Measurements from ENCODE around the gene AKAP5. TPM values are rescaled to one million over a fixed set of nuclear protein-coding genes. Genes with fewer than 3 reads are reported as not detected.
"Not testable (repeated sequence)": the region's sequence is repeated elsewhere in the genome, so short reads cannot be mapped to it uniquely, and the experiment has no call there.

Gene AKAP5
- polyA plus RNA-seq, 6 donors from 2014 or later, result 0.13 to 0.53 (median 0.31) TPM; not detected in 1

DNA sequence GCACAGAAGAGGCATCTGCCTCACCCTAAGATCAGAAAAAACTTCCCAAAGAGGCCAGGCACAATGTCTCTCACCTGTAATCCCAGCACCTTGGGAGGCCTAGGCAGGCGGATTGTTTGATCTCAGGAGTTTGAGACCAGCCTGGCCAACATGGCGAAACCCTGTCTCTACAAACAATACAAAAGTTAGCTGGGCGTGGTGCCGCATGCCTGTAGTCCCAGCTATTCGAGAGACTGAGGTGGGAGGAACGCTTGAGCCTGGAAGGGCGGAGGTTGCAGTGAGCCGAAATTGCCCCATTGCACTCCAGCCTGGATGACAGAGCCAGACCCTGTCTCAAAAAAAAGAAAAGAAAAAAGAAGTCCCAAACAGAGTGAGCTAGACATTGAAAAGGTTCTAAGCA is 43.7 kb downstream of the AKAP5 start:
- Mint-ChIP-seq H3K36me3 (no peaks in the 10 kb centered on the region), H3K4me3 (peak overlapping the region in 2 of 8 donors; percentile 9 to 16), H3K4me1 (peaks cover 71 to 75% (median 73%) of the 10 kb centered on the region in 3 donors), H3K27ac (peak overlapping the region; percentile 24 to 99 (median 68)), H3K9me3 (no peaks in the 10 kb centered on the region), H3K27me3 (peaks cover 0 to 1% (median 0%) of the 10 kb centered on the region in 3 donors)
- DNase-seq (no peak), ATAC-seq (ENCODE audit: low read depth in 2 of 2) (no peak)

DNA sequence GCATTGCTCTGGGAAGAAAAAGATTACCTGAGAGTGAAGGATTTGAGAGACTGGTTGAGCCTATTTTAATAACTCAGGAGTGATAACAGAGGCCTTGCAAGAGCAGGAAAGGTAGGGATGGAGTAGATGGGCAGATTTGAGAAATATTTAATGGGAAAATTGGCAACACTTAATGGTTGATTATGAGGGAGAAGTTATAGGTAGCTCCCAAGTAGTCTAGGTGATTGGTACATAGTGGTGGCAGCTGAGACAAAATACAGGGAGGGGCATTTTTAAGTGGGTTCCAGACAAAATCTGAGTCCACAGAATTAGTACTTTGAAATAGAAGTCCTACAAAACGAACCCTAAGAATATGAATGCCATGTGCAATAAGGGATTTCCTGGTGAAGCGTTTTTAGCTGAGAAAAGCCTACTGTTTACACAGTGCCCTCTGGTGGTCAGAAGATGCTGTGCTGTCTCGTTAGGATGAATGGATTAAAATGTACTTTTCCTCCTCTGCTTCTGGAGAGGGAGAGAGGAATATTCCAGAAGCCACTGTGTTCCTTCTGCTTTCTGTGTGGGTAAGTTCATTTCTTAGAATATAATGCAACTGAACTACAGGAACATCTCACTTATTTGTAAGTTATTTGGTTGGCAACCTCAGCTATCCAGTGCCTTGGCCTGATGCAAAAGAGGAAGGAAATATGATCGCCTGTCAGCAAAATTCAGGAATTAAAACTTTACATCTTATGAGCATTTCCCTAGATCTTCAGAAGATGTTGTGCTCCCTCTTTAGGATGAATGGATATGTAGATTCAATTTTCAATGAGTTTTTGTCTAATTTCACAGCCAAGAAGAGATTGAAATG is 45.7 kb downstream of the AKAP5 start:
- peaks cover 64 to 71% (median 69%) of the 10 kb centered on the region in 3 donors for H3K4me1 Mint-ChIP-seq
- DNase-seq (peak; percentile 62), ATAC-seq (ENCODE audit: low read depth in 2 of 2) (peak; percentile 49 to 53)
- H3K27ac Mint-ChIP-seq, result peak overlapping the region; percentile 56 to 99 (median 76)
- H3K27me3 Mint-ChIP-seq, result no peaks in the 10 kb centered on the region
- no peaks in the 10 kb centered on the region for H3K9me3 Mint-ChIP-seq
- H3K36me3 Mint-ChIP-seq, result no peaks in the 10 kb centered on the region
- peak overlapping the region in 5 of 8 donors; percentile 19 to 73 (median 45) for H3K4me3 Mint-ChIP-seq

DNA sequence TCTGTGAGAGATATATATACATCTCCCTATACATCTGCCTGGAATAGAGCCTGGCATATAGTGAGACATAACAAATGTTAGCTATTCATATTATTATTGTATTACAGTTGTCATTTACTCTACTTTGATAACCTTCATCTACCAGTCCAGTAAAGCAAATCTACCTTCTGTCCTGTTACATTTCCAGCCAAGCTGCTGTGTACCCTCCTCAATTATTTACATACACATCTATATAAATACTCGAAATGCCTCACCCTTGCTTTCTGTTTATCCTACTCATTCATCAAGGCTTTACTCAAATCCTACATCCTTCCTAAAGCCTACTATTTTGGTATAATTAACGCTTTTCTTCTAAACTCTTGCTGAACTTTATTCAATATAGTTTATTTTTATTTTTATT is 48.0 kb downstream of the AKAP5 start:
- Mint-ChIP-seq H3K27me3 (no peaks in the 10 kb centered on the region), H3K9me3 (no peaks in the 10 kb centered on the region), H3K27ac (no peak overlapping the region), H3K36me3 (no peaks in the 10 kb centered on the region), H3K4me1 (peaks cover 54 to 67% (median 62%) of the 10 kb centered on the region in 3 donors), H3K4me3 (no peak overlapping the region)
- DNase-seq, result no peak
- no peak for ATAC-seq (ENCODE audit: low read depth in 2 of 2)

DNA sequence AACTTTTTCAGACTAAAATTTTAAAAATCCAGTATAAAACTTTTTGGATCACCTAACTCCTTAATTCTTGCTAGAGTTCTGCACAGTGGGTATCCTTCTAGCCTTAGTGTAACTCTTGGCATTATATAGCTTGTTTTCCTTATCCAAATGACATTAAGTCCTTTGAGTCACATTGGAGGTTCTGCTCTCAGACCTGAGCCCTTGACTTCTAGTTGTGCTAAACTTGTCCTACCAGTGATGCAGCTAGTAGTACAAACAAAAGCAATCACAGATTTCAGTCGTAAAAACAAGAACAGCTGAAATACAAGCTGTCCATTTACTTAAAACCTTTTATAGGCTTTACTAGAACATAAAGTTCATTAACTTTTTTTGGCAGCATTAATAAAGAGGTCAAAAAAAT is 49.8 kb downstream of the AKAP5 start:
- Mint-ChIP-seq H3K4me3 (no peak overlapping the region), H3K27me3 (no peaks in the 10 kb centered on the region), H3K4me1 (peaks cover 41 to 57% (median 51%) of the 10 kb centered on the region in 3 donors), H3K36me3 (no peaks in the 10 kb centered on the region), H3K27ac (no peak overlapping the region), H3K9me3 (no peaks in the 10 kb centered on the region)
- DNase-seq (no peak), ATAC-seq (ENCODE audit: low read depth in 2 of 2) (no peak)

DNA sequence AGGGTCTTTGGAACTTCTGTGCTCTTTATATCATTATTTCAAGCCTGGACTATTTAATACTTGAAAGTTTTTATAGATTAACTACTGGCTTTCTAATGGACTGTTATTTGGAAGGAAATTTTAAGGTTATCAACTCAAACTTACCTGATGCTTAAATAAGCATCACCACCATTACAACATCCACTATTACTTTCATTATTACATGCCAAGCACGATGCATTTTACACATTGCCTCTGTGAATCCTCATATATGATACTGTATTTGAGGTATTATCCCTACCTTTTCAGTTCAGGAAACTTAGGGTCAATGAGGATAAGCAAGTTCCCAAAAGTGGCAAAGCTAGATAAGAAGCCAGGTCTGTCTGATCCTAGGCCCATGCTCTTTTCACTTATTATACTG is 51.7 kb downstream of the AKAP5 start:
- Mint-ChIP-seq H3K9me3 (no peaks in the 10 kb centered on the region), H3K27ac (peak overlapping the region in 2 of 6 donors; percentile 27 to 58), H3K27me3 (no peaks in the 10 kb centered on the region), H3K4me3 (peak overlapping the region in 1 of 8 donors; percentile 20), H3K4me1 (peaks cover 25 to 46% (median 35%) of the 10 kb centered on the region in 3 donors), H3K36me3 (no peaks in the 10 kb centered on the region)
- ATAC-seq (ENCODE audit: low read depth in 2 of 2) (no peak), DNase-seq (no peak)

DNA sequence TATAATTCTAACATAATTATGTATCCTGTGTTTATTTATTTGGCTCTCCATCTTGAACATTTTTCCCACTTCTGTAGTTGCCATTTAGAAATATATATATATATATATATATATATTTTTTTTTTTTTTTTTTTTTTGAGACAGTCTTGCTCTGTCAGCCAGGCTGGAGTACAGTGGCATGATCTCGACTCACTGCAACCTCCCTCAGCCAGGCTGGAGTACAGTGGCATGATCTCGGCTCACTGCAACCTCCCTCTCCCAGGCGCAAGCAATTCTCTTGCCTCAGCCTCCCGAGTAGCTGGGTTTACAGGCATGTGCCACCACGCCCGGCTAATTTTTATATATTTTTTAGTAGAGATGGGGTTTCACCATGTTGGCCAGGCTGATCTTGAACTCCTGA is 52.4 kb downstream of the AKAP5 start:
- H3K9me3 Mint-ChIP-seq; H3K36me3 Mint-ChIP-seq; H3K27me3 Mint-ChIP-seq; ATAC-seq (ENCODE audit: low read depth in 2 of 2); H3K4me3 Mint-ChIP-seq; DNase-seq; H3K27ac Mint-ChIP-seq: not testable (repeated sequence)
- peaks cover 22 to 46% (median 35%) of the 10 kb centered on the region in 3 donors for H3K4me1 Mint-ChIP-seq

DNA sequence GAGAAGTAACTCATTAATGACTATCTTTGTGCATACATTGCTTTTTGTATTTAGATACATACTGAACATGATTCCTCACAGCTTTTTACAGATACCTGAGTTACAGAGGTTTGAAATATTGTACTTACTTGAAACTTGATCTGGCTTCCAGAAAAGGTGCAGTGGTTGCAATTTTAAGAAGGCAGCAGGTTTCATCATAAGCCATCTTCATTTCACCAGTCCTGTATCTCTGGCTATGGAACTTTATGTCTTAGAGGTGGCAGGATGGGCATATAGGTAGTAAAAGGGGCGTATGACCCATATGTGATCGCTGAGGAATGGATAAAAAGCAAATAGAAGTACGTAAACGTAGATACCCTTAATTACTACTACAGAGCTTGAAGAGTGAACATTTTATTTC is 52.9 kb downstream of the AKAP5 start:
- no peak overlapping the region for H3K4me3 Mint-ChIP-seq
- no peak for ATAC-seq (ENCODE audit: low read depth in 2 of 2)
- no peaks in the 10 kb centered on the region for H3K9me3 Mint-ChIP-seq
- H3K4me1 Mint-ChIP-seq, result peaks cover 21 to 46% (median 34%) of the 10 kb centered on the region in 3 donors
- H3K27me3 Mint-ChIP-seq, result no peaks in the 10 kb centered on the region
- no peak overlapping the region for H3K27ac Mint-ChIP-seq
- no peak for DNase-seq
- H3K36me3 Mint-ChIP-seq, result no peaks in the 10 kb centered on the region

DNA sequence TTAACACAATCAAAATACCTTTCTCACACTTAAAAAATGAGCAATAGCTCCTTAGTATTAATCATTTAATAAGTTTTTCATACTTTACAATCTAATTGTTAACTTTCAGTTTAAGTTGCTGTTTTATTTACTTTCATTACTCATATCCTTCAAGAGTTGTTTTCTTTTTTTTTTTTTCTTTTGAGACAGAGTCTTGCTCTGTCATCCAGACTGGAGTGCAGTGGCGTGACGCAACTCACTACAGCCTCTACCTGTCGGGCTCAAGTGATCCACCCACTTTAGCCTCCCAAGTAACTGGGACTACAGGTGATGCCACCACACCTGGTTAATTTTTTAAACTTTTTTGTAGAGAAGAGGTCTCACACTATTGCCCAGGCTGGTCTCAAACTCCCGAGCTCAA is 55.4 kb downstream of the AKAP5 start:
- Mint-ChIP-seq H3K27ac (peak overlapping the region in 2 of 6 donors; percentile 49 to 90), H3K4me1 (peaks cover 13 to 35% (median 23%) of the 10 kb centered on the region in 3 donors), H3K36me3 (peaks cover 0 to 5% of the 10 kb centered on the region in 2 donors), H3K4me3 (no peak overlapping the region), H3K9me3 (no peaks in the 10 kb centered on the region), H3K27me3 (no peaks in the 10 kb centered on the region)
- DNase-seq, result no peak
- ATAC-seq (ENCODE audit: low read depth in 2 of 2), result no peak

DNA sequence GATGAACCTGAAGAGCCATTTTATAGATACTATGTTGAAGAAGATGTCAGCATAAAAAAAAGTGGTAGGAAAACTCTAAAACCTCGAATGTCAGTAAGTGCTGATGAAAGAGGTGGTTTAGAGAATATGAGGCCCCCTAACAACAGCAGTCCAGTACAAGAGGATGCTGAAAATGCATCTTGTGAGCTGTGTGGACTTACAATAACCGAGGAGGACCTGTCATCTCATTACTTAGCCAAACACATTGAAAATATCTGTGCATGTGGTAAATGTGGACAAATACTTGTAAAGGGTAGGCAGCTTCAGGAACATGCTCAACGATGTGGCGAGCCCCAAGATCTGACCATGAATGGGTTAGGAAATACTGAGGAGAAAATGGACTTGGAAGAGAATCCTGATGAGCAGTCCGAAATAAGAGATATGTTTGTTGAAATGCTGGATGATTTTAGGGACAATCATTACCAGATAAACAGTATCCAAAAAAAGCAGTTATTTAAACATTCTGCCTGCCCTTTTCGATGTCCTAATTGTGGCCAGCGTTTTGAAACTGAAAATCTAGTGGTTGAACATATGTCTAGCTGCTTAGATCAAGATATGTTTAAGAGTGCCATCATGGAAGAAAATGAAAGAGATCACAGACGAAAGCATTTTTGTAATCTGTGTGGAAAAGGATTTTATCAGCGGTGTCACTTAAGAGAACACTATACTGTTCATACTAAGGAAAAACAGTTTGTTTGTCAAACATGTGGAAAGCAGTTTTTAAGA is 57.5 kb downstream of the AKAP5 start:
- H3K27me3 Mint-ChIP-seq, result no peaks in the 10 kb centered on the region
- peaks cover 0 to 5% of the 10 kb centered on the region in 2 donors for H3K36me3 Mint-ChIP-seq
- ATAC-seq (ENCODE audit: low read depth in 2 of 2), result no peak
- peaks cover 4 to 22% (median 10%) of the 10 kb centered on the region in 3 donors for H3K4me1 Mint-ChIP-seq
- H3K9me3 Mint-ChIP-seq, result no peaks in the 10 kb centered on the region
- H3K4me3 Mint-ChIP-seq, result no peak overlapping the region
- DNase-seq, result no peak
- H3K27ac Mint-ChIP-seq, result no peak overlapping the region

Other genes with a start within 250 kb of the AKAP5 start
- gene ESR2, start 171.1 kb upstream of the AKAP5 start, polyA plus RNA-seq (ENCODE audit: low read depth in 6 of 6), result 1 to 10 TPM; 1.6 to 7.4 (median 3.2) TPM
- gene MTHFD1, start 77.1 kb upstream of the AKAP5 start, polyA plus RNA-seq (ENCODE audit: low read depth in 6 of 6), result 10 to 100 TPM; 44.1 to 74.7 (median 60.2) TPM
- 10 to 100 TPM; 16.7 to 26.4 (median 22.3) TPM for gene ZBTB25, start 38.3 kb downstream of the AKAP5 start, polyA plus RNA-seq (ENCODE audit: low read depth in 6 of 6)
- 100 to 1,000 TPM in 1 of 6 donors, 10 to 100 TPM in 5; 54.4 to 103 (median 76.5) TPM for gene ZBTB1, start 39.3 kb downstream of the AKAP5 start, polyA plus RNA-seq (ENCODE audit: low read depth in 6 of 6)
- 1 to 10 TPM in 1 of 6 donors, under 1 TPM in 4, not detected in 1; 0.30 to 1.3 (median 0.36) TPM for gene HSPA2, start 75.2 kb downstream of the AKAP5 start, polyA plus RNA-seq (ENCODE audit: low read depth in 6 of 6)
- under 1 TPM in 3 of 6 donors, not detected in 3; 0.22 to 0.40 (median 0.38) TPM for gene PPP1R36, start 84.5 kb downstream of the AKAP5 start, polyA plus RNA-seq (ENCODE audit: low read depth in 6 of 6)
- gene PLEKHG3, start 238.9 kb downstream of the AKAP5 start, polyA plus RNA-seq (ENCODE audit: low read depth in 6 of 6), result not detected

Measured in naive B cell (primary cell).